ENCODE data around the gene JAK3.

The JAK3 gene

DNA sequence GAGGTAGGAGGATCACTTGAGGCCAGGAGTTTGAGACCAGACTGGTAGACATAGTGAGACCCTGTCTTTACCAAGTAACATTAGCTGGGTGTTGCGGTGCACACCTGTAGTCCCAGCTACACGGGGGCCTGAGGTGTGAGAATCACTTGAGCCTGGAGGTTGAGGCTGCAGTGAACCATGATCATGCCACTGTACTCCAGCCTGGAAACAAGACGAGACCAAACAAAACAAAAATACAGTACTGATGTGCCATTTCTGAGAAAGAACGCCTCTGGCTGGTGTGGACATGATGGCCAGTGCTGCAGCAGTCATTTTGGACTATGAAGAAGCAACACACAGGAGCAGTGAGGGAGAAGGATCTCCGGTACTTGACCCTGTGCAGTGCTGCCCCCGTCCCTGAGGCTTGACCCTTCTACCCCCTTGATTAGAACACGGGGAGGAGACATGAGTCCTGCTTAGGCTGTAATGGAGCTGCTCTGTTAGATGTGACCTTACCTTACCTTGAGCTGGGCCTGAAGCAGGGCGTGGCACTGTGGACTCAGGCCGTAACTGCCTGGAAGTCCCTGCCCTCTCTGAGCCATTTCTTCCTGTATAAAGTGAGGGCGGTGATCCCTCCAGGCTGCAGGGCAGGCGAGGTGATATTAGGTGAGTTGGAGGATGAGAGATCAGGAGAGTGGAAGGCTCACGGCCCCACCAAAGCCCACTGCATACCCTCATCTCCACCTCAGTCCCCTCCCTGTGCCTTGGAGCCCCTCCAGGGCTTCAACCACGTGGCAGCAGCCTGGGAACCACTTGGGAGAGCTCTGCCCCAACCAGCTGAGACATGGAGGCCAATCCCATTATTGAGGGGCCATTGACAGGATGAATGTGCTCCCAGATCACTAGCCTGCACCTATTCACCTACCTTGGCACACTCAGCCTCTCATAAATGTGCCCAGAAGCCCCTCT is 17.9 kb upstream of the JAK3 start:
- DNase-seq (ENCODE audit: low read depth): no peak

GRCh38 chr19:17863520-17864182 is 15.9 kb upstream of the JAK3 start:
- no peak for DNase-seq (ENCODE audit: low read depth)

DNA sequence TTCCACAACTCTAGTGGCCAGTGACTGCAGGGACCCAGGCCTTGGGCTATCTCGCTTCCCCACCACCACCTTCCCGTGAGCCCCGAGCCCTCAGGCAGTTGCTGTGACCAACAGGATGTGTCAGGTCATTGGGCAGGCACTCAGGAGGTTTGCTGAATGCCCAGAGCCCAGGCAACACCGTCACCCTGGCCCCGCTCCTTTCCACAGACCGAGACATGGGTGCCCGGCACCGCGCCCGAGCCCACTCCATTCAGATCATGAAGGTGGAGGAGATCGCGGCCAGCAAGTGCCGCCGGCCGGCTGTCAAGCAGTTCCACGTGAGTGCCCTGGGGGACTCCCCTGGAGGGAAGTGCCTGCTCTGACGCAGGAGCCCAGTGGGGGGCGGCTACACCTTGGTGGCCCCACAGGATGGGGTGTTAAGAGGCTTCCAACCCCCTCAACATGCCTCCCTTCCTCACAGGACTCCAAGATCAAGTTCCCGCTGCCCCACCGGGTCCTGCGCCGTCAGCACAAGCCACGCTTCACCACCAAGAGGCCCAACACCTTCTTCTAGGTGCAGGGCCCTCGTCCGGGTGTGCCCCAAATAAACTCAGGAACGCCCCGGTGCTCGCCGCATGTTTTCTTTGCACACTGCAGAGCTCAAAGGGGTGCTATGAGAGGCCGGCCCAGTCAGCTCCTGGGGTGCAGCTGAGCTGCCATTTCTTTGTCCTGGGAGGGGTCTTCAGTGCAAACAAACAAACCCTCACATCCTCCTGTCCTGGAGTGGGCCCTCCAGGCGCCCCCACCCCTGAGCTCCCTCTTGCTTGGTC is 15.1 kb upstream of the JAK3 start:
- DNase-seq (ENCODE audit: low read depth): no peak

GRCh38 chr19:17861542-17862402 is 14.0 kb upstream of the JAK3 start:
- no peak for DNase-seq (ENCODE audit: low read depth)

GRCh38 chr19:17860993-17861360 is 13.2 kb upstream of the JAK3 start:
- no peak for DNase-seq (ENCODE audit: low read depth)

- peak; percentile 30 for DNase-seq (ENCODE audit: low read depth)
Measured at GRCh38 chr19:17860331-17860992, 12.7 kb upstream of the JAK3 start.

DNA sequence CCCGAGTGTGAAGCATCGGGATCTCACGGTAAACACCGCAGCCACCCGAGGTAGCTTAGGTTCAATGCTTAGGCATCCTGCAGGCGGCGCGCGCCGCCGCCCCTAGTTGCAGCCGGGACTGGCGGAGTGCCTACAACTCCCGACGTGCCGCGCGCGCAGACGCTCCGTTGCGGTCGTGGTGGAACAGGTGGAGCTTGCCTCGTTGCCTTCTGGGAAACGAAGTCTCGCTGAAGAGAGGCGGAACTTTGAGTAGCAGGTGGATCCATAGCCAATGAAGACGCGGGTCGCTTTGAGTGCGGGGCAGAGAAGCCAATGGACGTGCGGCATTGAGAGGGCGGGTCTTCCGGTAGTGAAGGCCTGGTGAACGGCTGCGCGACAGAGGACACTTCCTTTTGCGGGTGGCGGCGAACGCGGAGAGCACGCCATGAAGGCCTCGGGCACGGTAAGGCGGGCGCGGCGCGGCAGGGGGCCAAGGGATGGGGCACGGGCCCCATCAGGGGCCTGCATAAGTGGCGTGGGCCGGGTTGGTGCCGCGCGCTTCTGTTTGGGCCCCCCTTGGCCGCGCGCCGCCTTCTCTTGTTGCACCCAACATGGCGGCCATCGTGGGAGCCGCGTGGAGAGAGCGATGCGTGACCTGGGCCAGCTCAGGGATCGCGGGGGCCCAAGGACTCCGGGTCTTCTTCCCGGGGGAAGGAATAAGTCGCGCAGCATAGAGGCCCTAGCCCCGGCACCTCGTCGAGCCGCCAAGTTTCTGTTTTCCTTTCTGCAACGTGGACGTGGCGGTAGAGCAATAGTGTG is 11.9 kb upstream of the JAK3 start, which contains the start of gene RPL18A:
TSS of gene RPL18A (plus strand) at position 378 of the 798 bp plus-strand sequence. CDS start at position 425, 47 bp downstream.
- peak; percentile 100 for DNase-seq (ENCODE audit: low read depth)

DNA sequence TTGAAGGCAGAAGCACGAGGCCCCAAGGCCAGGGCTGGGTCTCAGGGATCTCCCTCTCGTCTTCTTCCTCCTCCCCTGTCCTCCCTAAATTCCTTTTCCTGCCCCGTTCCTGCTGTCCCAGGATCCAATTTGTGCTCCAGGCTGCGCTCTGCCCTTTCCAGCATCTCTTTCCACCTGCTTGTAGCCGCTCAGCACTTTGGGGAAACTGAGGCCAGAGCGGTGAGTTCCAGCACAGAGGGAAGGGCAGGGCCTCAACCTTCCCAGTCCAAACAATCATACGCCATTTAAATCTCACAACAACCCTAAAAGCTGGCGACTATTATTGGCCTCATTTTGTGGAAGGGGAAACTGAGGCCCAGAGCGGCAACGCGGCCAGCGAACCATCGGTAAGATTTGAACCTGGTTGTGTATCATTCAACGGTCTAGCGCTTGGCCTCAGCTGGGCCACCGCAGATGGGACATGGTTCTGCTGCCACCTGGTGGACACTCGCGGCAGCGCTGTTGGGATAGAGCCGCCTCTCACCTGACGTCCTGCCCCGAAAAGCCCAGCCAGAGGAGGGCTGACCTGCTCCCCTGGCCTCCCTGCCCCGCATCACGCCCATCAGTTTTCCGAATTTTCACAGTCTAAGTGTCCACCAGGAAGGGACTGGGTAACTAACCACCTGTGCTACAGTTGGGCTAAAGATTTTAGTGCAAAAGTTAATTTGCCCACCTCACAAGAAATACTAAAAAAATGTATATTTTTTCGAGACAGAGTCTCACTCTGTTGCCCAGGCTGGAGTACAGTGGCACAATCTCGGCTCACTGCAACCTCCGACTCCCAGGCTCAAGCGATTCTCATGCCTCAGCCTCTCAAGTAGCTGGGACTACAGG is 7.7 kb upstream of the JAK3 start:
- peak; percentile 49 for DNase-seq (ENCODE audit: low read depth)

- no peak for DNase-seq (ENCODE audit: low read depth)
Measured at GRCh38 chr19:17854061-17854460, 6.3 kb upstream of the JAK3 start.

GRCh38 chr19:17848595-17849292 is 962 bp upstream of the JAK3 start:
- no peak for DNase-seq (ENCODE audit: low read depth)

DNA sequence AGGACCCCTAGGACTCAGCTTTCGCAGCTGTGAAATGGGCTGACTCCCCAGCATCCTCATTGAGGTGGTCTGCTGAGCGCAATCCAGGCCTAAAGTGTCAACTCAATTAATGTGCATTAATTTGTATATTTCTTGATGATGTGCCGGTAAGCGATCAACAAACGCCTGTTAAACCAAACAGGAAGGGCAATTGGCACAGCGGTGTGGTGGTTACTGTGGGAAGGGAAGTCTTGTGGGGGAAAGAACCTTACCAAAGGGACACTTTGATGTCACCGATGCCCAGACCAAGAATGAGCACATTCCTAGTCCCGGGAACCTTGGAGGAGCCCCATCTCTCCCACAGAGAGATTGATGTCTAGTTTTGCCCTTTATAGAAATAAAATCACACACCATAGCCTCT is 1.6 kb downstream of the JAK3 start:
- no peak for DNase-seq (ENCODE audit: low read depth)

- DNase-seq (ENCODE audit: low read depth): no peak
Measured at GRCh38 chr19:17843908-17844490, 3.8 kb downstream of the JAK3 start.

DNA sequence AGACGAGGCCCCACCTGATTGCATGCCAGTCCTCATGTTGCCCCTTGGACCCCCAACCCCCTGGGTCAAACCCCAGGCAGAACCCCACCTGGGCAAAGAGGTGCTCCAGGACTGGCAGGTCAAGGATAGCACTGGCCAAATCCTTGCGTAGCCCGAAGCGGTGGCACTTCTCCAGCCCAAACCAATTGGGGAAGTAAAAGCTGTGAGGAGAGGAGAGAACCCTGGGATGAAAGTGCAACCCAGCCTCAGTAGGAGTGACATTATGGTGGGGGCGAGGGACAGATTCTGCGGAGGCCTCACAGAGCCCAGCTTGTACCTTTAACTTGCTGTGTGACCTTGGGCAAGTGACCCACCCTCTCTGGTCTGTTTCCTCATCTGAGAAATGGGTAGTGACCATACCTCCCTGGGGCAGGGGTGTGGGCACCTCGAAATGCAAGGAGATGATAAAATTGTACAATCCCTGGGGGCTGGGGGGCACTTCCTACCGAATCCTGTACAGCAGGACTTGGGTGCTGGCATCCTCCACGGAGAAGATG is 4.4 kb downstream of the JAK3 start:
- no peak for DNase-seq (ENCODE audit: low read depth)

GRCh38 chr19:17842663-17843291 is 5.0 kb downstream of the JAK3 start:
- no peak for DNase-seq (ENCODE audit: low read depth)

DNA sequence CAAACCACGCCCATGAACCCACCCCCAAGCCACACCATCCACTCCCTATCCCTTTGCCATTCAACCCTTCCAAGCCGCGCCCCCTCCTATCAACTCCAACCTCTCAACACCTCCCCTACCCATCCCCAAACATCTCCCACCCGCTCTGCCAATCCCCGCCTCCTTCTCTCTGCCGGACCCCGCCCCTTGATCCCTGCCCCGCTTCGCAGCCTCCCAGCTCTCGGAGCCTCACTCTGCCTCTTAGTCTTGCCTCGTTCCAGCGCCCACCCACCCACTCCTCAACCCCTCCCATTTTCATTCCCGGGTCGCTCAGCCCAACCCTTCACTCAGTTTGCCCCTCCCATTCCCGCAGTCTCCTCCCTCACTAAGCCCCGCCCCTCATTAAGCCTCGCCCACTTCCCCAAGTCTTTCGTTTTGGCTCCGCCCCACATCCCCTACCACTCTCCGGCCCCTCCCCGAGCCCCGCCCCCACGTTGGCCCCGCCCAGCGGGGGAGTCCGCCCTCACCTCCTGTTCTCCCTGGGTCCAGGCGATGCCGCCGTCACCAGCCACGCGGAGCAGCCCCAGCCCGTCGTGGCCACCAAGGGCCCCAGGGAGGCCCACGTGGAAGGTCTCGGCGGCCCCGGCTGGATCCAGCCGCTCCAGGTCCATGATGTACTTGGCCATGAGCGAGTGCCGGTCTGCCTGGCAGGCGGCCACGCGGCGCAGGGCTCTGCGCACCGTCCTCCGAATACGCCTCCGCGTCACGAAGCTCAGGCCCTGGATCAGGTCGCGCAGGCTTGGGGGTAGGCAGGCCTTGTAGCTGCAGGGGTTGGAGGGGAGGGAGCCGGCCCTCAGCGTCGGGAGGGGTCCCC is 5.7 kb downstream of the JAK3 start:
- DNase-seq (ENCODE audit: low read depth): peak; percentile 92

GRCh38 chr19:17841371-17841809 is 6.4 kb downstream of the JAK3 start:
- DNase-seq (ENCODE audit: low read depth): no peak
